Right lobe of liver (tissue), 4 donors: ENCODE data around the gene CLDN7.

ENCODE experiments used
- POLR2A ChIP-seq: fragments of 450-650 bp; IDR thresholded peaks from one replicate; pipeline ENCODE4 v1.6.1; 2017; ENCODE audit warnings: antibody characterized with exemption, mild to moderate bottlenecking
- TF ChIP-seq, protein P1 (sequence below), 4 donors: fragments of 200-600 bp in 3 of 4; fragments of 450-650 bp in 1 of 4; IDR thresholded peaks; one replicate each; pipeline versions ENCODE4 v1.5.1 to v1.8.0; 2016 to 2022; ENCODE audit warnings: antibody characterized with exemption in 4 of 4, mild to moderate bottlenecking in 2 of 4
- donor health status: DM: no; HTN: no; CAD: no.
- donor health status: DM: no; HTN: no; CAD: no.
- donor health status: DM: no; HTN: yes; CAD: no.

DNA sequence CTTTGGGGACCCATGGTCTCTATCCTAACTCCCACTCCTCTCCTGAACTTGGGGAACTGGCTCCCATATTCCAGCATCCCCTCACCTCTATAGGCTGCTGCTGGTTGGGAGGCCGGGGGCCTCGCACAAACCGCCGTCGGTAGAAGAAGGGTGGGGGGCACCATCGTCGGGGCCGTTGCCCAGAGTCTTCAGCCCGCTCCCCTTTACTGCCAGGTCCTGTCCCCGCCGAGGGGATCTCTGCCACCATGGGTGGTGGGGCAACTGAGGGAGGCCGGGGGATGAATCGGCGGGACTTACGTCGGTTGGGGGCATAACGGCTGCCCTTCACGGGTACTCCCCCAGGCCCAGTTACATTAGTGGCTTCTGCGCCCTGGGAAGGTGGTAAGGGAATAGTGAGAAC is 27.9 kb upstream of the CLDN7 start:
- TF ChIP-seq, protein P1, sequence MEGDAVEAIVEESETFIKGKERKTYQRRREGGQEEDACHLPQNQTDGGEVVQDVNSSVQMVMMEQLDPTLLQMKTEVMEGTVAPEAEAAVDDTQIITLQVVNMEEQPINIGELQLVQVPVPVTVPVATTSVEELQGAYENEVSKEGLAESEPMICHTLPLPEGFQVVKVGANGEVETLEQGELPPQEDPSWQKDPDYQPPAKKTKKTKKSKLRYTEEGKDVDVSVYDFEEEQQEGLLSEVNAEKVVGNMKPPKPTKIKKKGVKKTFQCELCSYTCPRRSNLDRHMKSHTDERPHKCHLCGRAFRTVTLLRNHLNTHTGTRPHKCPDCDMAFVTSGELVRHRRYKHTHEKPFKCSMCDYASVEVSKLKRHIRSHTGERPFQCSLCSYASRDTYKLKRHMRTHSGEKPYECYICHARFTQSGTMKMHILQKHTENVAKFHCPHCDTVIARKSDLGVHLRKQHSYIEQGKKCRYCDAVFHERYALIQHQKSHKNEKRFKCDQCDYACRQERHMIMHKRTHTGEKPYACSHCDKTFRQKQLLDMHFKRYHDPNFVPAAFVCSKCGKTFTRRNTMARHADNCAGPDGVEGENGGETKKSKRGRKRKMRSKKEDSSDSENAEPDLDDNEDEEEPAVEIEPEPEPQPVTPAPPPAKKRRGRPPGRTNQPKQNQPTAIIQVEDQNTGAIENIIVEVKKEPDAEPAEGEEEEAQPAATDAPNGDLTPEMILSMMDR (IDR thresholded peaks at IDR 0.05): no peak
- TF ChIP-seq POLR2A: no peak
